Ovary (tissue), 9 donors: Measurements from ENCODE around the gene CD40LG. TPM values are rescaled to one million over a fixed set of nuclear protein-coding genes. Genes with fewer than 3 reads are reported as not detected.

Experiments
- DNase-seq, 5 donors: peaks; one replicate each; pipeline ENCODE4 v3.0.0-alpha.2; 2019 to 2020
- H3K27ac ChIP-seq, 2 donors: fragments of 200-600 bp; one replicate each; pipeline versions ENCODE4 v1.5.1 to v1.8.0; 2019 to 2022
- H3K27me3 ChIP-seq: fragments of 200-600 bp; one replicate; pipeline ENCODE4 v1.8.0; 2022
- H3K36me3 ChIP-seq: fragments of 200-600 bp; sonication (generic); one replicate; pipeline ENCODE4 v1.5.1; 2019
- H3K4me1 ChIP-seq: one replicate; pipeline ENCODE4 v1.8.1; 2013; ENCODE audit warnings: mild to moderate bottlenecking, moderate library complexity; ENCODE audit not compliant: insufficient read depth
- H3K4me3 ChIP-seq: fragments of 200-600 bp; sonication (generic); one replicate; pipeline ENCODE4 v1.5.1; 2017
- H3K9me3 ChIP-seq, 2 donors: fragments of 200-600 bp in 1 of 2; sonication (generic) in 1 of 2; one replicate each; pipeline versions ENCODE4 v1.5.1 to v1.8.1; 2013 to 2019; ENCODE audit warnings: mild to moderate bottlenecking in 1 of 2, moderate library complexity in 1 of 2
- EP300 ChIP-seq: sonication (generic); formaldehyde crosslinking; IDR thresholded peaks from one replicate; pipeline ENCODE4 v1.6.1; 2017; ENCODE audit warnings: antibody characterized with exemption
- POLR2A ChIP-seq: fragments of 450-650 bp; IDR thresholded peaks from one replicate; pipeline ENCODE4 v1.6.1; 2017; ENCODE audit warnings: antibody characterized with exemption, mild to moderate bottlenecking, moderate library complexity
- WGBS, 3 donors: extraction: QIAGEN DNeasy Blood & Tissue Kit in 1 of 3; methylation state at CpG; one replicate each; pipeline versions ENCODE4 v1.1.5 to v1.1.7; 2013 to 2017; 5-methylcytosine and 5-hydroxymethylcytosine counted together
- intact Hi-C, 4 donors: fragments of 100-400 bp; cut with DNase I; formaldehyde crosslinking; loops; one replicate each; pipeline versions ENCODE4 v1.11.0 to v1.15.1; 2022 to 2023
- polyA plus RNA-seq, 2 donors: library from polyadenylated mRNA; stranded (reverse); fragments of 200-250 nt in 1 of 2; fragments of 350-450 nt in 1 of 2; fragmentation: Illumina TruSeq in 1 of 2; extraction: RNeasy Lipid Tissue Mini Kit (QIAGEN cat#74804) in 1 of 2; gene quantifications; one replicate each; pipeline ENCODE4 v1.2.3, GENCODE V29; 2013 to 2014
- total RNA-seq, 7 donors: library from RNA; depleted of rRNA in 2 of 7; stranded (reverse); fragments of >200 nt in 2 of 7; fragmentation: NEBNext Ultra II Directional in 3 of 7; extraction: Animal tissue kit (Norgen Biotek cat#: 25700) in 3 of 7; gene quantifications; one replicate each; pipeline versions ENCODE4 v1.1.0 to v1.2.4, GENCODE V29; 2016 to 2023
- TF ChIP-seq, protein P1 (sequence below), 3 donors: fragments of 450-650 bp in 2 of 3; fragments of 200-600 bp in 1 of 3; IDR thresholded peaks; one replicate each; pipeline versions ENCODE4 v1.5.1 to v1.8.0; 2016 to 2022; ENCODE audit warnings: antibody characterized with exemption in 3 of 3, mild to moderate bottlenecking in 1 of 3
- donor health status: DM: no; HTN: no; CAD: no; lungs with moderate emphysema.
- donor health status: DM: no; HTN: no; CAD: no.
- donor health status: Bipolar disorder and iron deficiency.
- donor health status: DM: yes; HTN: yes; CAD: no.
- donor health status: DM: no; HTN: no; CAD: no.
- donor health status: DM: yes; HTN: yes; CAD: no.

The CD40LG gene
- total and polyA plus RNA-seq, 9 donors, result 0.08 to 1.3 (median 0.17) TPM; not detected in 5

GRCh38 chrX:136636121-136636520 is 11.8 kb upstream of the CD40LG start:
- no peaks in the 10 kb centered on the region for H3K9me3 ChIP-seq
- intact Hi-C loops, result no loop called here
- H3K27ac ChIP-seq, result no peak overlapping the region
- no peak overlapping the region for H3K4me3 ChIP-seq
- no peaks in the 10 kb centered on the region for H3K27me3 ChIP-seq
- TF ChIP-seq POLR2A, result no peak
- no peaks in the 10 kb centered on the region for H3K36me3 ChIP-seq
- DNase-seq, result no peak
- WGBS, 3 donors, result 16 to 23% (median 17%) methylated on average over 3 of the region's 3 CpGs
- H3K4me1 ChIP-seq, result no peaks in the 10 kb centered on the region

DNA sequence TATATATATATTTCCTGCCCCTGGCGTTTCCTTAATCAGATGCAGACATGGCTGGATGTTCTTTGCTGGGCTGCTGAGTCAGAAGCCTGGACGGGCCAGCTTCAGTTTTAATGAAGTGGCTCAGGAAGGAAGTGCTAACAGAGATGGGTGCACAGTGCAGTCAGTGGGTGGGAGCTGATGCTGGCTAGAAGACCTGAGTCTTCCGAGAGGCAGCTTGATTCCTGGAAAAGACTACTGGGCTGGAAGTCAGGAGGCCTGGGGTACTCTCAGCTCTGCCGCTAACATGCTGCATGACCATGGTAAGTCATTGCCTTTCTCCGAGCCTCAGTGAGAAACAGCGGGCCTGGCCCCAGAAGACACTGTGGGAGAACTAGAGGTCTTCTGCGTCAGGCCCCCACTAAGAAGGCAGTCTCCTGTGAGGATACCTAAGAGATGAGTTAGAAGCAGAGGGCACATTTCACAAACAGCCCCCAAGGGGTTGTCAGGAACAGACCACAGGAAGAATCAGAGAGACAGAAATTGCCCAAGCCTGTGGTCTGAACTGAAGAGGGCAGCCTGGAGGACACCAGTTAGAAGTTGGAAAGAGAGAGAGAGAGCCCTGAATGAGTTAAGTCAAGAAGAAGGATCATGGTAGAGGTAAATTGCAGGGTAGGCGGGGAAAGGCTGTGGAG is 8.3 kb upstream of the CD40LG start:
- TF ChIP-seq POLR2A, result no peak
- TF ChIP-seq, protein P1, sequence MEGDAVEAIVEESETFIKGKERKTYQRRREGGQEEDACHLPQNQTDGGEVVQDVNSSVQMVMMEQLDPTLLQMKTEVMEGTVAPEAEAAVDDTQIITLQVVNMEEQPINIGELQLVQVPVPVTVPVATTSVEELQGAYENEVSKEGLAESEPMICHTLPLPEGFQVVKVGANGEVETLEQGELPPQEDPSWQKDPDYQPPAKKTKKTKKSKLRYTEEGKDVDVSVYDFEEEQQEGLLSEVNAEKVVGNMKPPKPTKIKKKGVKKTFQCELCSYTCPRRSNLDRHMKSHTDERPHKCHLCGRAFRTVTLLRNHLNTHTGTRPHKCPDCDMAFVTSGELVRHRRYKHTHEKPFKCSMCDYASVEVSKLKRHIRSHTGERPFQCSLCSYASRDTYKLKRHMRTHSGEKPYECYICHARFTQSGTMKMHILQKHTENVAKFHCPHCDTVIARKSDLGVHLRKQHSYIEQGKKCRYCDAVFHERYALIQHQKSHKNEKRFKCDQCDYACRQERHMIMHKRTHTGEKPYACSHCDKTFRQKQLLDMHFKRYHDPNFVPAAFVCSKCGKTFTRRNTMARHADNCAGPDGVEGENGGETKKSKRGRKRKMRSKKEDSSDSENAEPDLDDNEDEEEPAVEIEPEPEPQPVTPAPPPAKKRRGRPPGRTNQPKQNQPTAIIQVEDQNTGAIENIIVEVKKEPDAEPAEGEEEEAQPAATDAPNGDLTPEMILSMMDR (IDR thresholded peaks at IDR 0.05), result no peak
- no peak for TF ChIP-seq EP300
- WGBS, 3 donors, result 64 to 78% (median 71%) methylated on average over 8 of the region's 8 CpGs
- no peaks in the 10 kb centered on the region for H3K36me3 ChIP-seq
- no peaks in the 10 kb centered on the region for H3K4me1 ChIP-seq
- no peak overlapping the region for H3K27ac ChIP-seq
- no peak for DNase-seq
- H3K4me3 ChIP-seq, result no peak overlapping the region
- no peaks in the 10 kb centered on the region for H3K27me3 ChIP-seq
- intact Hi-C loops, result no loop called here
- H3K9me3 ChIP-seq, result no peaks in the 10 kb centered on the region

- Histone ChIP-seq H3K9me3 (no peaks in the 10 kb centered on the region), H3K27me3 (no peaks in the 10 kb centered on the region), H3K27ac (no peak overlapping the region), H3K4me1 (no peaks in the 10 kb centered on the region), H3K36me3 (no peaks in the 10 kb centered on the region), H3K4me3 (no peak overlapping the region)
- no peak for DNase-seq
- 79 to 96% (median 81%) methylated on average over 1 of the region's 1 CpG for WGBS, 3 donors
- no peak for TF ChIP-seq POLR2A
- TF ChIP-seq, protein P1 (IDR thresholded peaks at IDR 0.05), result no peak
- TF ChIP-seq EP300, result no peak
- intact Hi-C loops, result no loop called here
Measured at GRCh38 chrX:136643243-136643642, 4.7 kb upstream of the CD40LG start.

DNA sequence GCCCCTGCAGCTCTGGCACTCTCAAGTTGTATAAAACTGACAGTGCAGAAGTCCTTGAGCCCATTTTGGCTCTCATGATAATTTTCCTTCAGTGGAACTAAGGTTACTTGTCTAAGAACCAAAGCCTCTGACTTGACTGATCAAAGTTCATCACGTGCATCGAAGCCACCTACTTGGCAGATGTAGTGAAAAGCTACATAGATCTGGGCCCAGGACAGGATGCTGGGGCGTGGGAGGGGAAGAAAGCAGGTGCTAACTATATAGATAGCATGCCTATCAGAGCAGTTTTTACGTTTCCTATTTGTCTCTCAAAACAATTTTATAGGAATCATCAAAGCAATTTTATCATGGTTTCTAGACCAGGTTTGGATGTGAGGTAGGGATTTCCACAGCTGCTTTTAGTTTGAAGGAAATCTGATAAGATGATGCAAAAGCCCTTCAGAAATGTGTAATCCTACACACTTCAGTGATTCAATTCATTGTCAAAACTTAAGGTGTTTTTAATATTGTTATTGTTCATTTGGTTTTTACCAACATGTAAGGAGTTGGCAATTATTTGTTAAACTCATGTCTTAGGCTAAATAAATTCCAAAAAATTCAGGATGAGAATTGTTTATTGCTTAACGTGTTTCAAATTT is 1.2 kb upstream of the CD40LG start:
- H3K36me3 ChIP-seq, result no peaks in the 10 kb centered on the region
- H3K27me3 ChIP-seq, result no peaks in the 10 kb centered on the region
- 47 to 58% (median 55%) methylated on average over 5 of the region's 5 CpGs for WGBS, 3 donors
- no peak overlapping the region for H3K4me3 ChIP-seq
- TF ChIP-seq POLR2A (no peak), EP300 (no peak)
- TF ChIP-seq, protein P1 (IDR thresholded peaks at IDR 0.05), result no peak
- no peak for DNase-seq
- no peaks in the 10 kb centered on the region for H3K9me3 ChIP-seq
- H3K4me1 ChIP-seq, result no peaks in the 10 kb centered on the region
- intact Hi-C loops, result no loop called here
- no peak overlapping the region for H3K27ac ChIP-seq

- no peaks in the 10 kb centered on the region for H3K9me3 ChIP-seq
- intact Hi-C loops, result no loop called here
- TF ChIP-seq EP300 (no peak), POLR2A (no peak)
- TF ChIP-seq, protein P1 (IDR thresholded peaks at IDR 0.05), result no peak
- H3K36me3 ChIP-seq, result no peaks in the 10 kb centered on the region
- H3K4me3 ChIP-seq, result no peak overlapping the region
- no peak for DNase-seq
- 78 to 91% (median 88%) methylated on average over 3 of the region's 3 CpGs for WGBS, 3 donors
- no peaks in the 10 kb centered on the region for H3K4me1 ChIP-seq
- no peaks in the 10 kb centered on the region for H3K27me3 ChIP-seq
- H3K27ac ChIP-seq, result no peak overlapping the region
Measured at GRCh38 chrX:136650811-136651210, 2.9 kb downstream of the CD40LG start.
